OCI-LY3 (cell line): Measurements from ENCODE around the gene JOSD2.

ENCODE experiments used
- H2AFZ ChIP-seq: fragments of 200-600, 300-600 bp; shearing (Covaris generic); 2 replicates; pipeline ENCODE4 v1.6.0; 2014; ENCODE audit warnings: antibody characterized with exemption, low read depth, low read length
- H3K27ac ChIP-seq: fragments of 200-600, 300-600 bp; sonication (generic); 2 replicates; pipeline ENCODE4 v1.5.1; 2014; ENCODE audit warnings: mild to moderate bottlenecking, low read length, moderate library complexity, mixed read lengths
- H3K27me3 ChIP-seq: fragments of 200-600, 300-600 bp; sonication (generic); 2 replicates; pipeline ENCODE4 v1.6.1; 2014; ENCODE audit warnings: low read depth, low read length, mixed read lengths
- H3K36me3 ChIP-seq: fragments of 200-600, 300-600 bp; sonication (generic); replicated peaks from 2 replicates; pipeline ENCODE3; 2014; ENCODE audit warnings: low read depth, low read length, mixed read lengths
- H3K4me1 ChIP-seq: fragments of 300-600, 200-600 bp; sonication (generic); 2 replicates; pipeline ENCODE4 v1.6.1; 2014; ENCODE audit warnings: low read length, mixed read lengths
- H3K4me2 ChIP-seq: fragments of 200-600, 300-600 bp; sonication (generic); 2 replicates; pipeline ENCODE4 v1.6.1; 2014; ENCODE audit warnings: low read length, mixed read lengths
- H3K4me3 ChIP-seq: fragments of 300-600, 200-600 bp; sonication (generic); 2 replicates; pipeline ENCODE4 v1.5.1; 2014; ENCODE audit warnings: antibody characterized with exemption, mild to moderate bottlenecking, low read length, moderate library complexity
- H3K79me2 ChIP-seq: fragments of 300-600, 200-600 bp; shearing (Covaris generic); 2 replicates; pipeline ENCODE4 v1.6.1; 2014; ENCODE audit warnings: mild to moderate bottlenecking, low read length, mixed read lengths
- H3K9ac ChIP-seq: fragments of 300-600, 200-600 bp; shearing (Covaris generic); 2 replicates; pipeline ENCODE4 v1.6.0; 2014; ENCODE audit warnings: mild to moderate bottlenecking, low read length, moderate library complexity
- H3K9me3 ChIP-seq: fragments of 200-600, 300-600 bp; shearing (Covaris generic); 2 replicates; pipeline ENCODE4 v1.6.1; 2014; ENCODE audit warnings: low read length, mixed read lengths; ENCODE audit not compliant: insufficient read depth
- H4K20me1 ChIP-seq: fragments of 200-600, 300-600 bp; sonication (generic); 2 replicates; pipeline ENCODE4 v1.6.1; 2016; ENCODE audit warnings: low read length, mixed read lengths; ENCODE audit not compliant: insufficient read depth
- EZH2phosphoT487 ChIP-seq: fragments of 200-600 bp; shearing (Covaris generic); IDR thresholded peaks from 2 replicates; pipeline ENCODE4 v1.6.1; 2018; ENCODE audit warnings: antibody characterized with exemption, mixed run types, low read depth
- TF ChIP-seq, protein P1 (sequence below): fragments of 200-600, 300-600 bp; sonication (generic); IDR thresholded peaks from 2 replicates; pipeline ENCODE4 v1.5.1; 2014; ENCODE audit warnings: antibody characterized with exemption, low read length, low read depth

Gene JOSD2

DNA sequence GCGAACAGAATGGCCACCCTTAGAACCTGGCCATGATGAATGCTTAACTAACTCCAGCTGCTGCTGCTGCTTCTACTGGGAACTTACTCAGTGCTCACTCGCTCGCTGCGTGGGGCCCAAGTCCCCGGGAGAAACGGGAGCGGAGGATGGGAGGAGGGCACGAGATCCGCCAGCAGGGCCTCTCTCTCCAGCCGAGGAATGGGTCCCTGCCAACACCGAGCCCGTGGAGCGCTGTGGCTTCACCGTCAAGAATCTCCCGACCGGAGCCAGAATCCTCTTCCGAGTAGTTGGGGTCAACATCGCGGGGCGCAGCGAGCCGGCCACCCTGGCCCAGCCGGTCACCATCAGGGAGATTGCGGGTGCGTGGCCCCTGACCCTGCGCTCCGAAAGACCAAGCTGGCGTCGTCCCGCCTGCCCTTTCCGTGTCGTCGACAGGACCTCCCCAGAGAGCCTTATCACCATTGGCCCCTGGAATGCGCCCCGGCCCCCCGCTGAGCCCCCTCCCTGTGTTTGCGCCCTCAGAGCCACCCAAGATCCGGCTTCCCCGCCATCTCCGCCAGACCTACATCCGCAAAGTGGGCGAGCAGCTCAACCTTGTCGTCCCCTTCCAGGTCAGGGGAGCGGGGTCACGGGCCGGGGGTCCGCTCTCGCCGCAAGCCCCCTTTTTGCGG, 52.5 kb downstream of the JOSD2 start:
- H3K36me3 ChIP-seq, result no peaks in the 10 kb centered on the region
- no peak overlapping the region for H3K4me3 ChIP-seq
- H2AFZ ChIP-seq, result no peak overlapping the region
- peaks cover 25% of the 10 kb centered on the region for H3K4me1 ChIP-seq
- no peak overlapping the region for H3K9ac ChIP-seq
- H4K20me1 ChIP-seq, result no peaks in the 10 kb centered on the region
- H3K27ac ChIP-seq, result no peak overlapping the region
- TF ChIP-seq, protein P1, sequence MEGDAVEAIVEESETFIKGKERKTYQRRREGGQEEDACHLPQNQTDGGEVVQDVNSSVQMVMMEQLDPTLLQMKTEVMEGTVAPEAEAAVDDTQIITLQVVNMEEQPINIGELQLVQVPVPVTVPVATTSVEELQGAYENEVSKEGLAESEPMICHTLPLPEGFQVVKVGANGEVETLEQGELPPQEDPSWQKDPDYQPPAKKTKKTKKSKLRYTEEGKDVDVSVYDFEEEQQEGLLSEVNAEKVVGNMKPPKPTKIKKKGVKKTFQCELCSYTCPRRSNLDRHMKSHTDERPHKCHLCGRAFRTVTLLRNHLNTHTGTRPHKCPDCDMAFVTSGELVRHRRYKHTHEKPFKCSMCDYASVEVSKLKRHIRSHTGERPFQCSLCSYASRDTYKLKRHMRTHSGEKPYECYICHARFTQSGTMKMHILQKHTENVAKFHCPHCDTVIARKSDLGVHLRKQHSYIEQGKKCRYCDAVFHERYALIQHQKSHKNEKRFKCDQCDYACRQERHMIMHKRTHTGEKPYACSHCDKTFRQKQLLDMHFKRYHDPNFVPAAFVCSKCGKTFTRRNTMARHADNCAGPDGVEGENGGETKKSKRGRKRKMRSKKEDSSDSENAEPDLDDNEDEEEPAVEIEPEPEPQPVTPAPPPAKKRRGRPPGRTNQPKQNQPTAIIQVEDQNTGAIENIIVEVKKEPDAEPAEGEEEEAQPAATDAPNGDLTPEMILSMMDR, result no peak
- TF ChIP-seq EZH2phosphoT487, result no peak
- no peaks in the 10 kb centered on the region for H3K79me2 ChIP-seq
- no peaks in the 10 kb centered on the region for H3K9me3 ChIP-seq
- H3K4me2 ChIP-seq, result no peak overlapping the region
- no peaks in the 10 kb centered on the region for H3K27me3 ChIP-seq

DNA sequence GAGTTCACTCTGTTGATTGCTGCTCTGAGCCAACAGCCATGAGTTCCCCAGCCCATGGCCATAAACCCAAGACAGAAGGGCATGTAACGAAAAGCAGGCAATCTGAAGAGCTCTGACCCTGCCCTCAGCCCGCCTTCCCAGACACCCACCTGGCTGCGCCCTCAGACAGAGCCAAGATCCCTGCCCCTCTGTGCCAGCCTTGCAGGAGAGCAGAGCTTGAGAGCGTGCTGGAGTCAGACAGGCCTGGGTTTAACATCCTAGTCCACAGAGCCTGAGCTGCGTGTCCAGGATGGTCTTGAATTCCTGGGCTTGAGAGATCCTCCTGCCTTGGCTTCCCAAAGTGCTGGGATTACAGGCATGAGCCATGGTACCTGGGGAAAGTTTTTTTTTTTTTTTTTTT, 53.7 kb downstream of the JOSD2 start:
- no peak for TF ChIP-seq EZH2phosphoT487
- TF ChIP-seq, protein P1, result no peak
- H3K27ac ChIP-seq, result no peak overlapping the region
- H3K4me2 ChIP-seq, result no peak overlapping the region
- peaks cover 25% of the 10 kb centered on the region for H3K4me1 ChIP-seq
- H3K36me3 ChIP-seq, result no peaks in the 10 kb centered on the region
- no peak overlapping the region for H2AFZ ChIP-seq
- H4K20me1 ChIP-seq, result no peaks in the 10 kb centered on the region
- H3K27me3 ChIP-seq, result no peaks in the 10 kb centered on the region
- H3K4me3 ChIP-seq, result no peak overlapping the region
- no peaks in the 10 kb centered on the region for H3K79me2 ChIP-seq
- H3K9ac ChIP-seq, result no peak overlapping the region
- H3K9me3 ChIP-seq, result no peaks in the 10 kb centered on the region
